ENCODE results near the gene MECR.
A peak's percentile ranks its signal among the peaks of the same experiment; 100 is the strongest.

The MECR gene

GRCh38 chr1:29256394-29256793 lies 25.7 kb upstream of the MECR start:
- DNase-seq (ENCODE audit: low spot score) (no peak), ATAC-seq (ENCODE audit: low read depth) (no peak)
- no peak for TF ChIP-seq CTCF (IDR thresholded peaks at IDR 0.05; ENCODE audit: poor library complexity, severe bottlenecking)
- H3K27ac ChIP-seq (ENCODE audit: poor library complexity, severe bottlenecking) = no peak overlapping the region
- no peaks in the 10 kb centered on the region for H3K9me3 ChIP-seq (ENCODE audit: severe bottlenecking)
- H3K36me3 ChIP-seq (ENCODE audit: low read depth) = peaks cover 4% of the 10 kb centered on the region; the same call in 1 of the 2 replicates
- no peak overlapping the region for H3K4me3 ChIP-seq (ENCODE audit: severe bottlenecking)
- H3K27me3 ChIP-seq (ENCODE audit: insufficient read depth, poor library complexity, severe bottlenecking) = no peaks in the 10 kb centered on the region
- H3K4me1 ChIP-seq (ENCODE audit: insufficient read depth, poor library complexity, severe bottlenecking) = no peaks in the 10 kb centered on the region

GRCh38 chr1:29255134-29255666 lies 24.5 kb upstream of the MECR start:
- no peak for ATAC-seq (ENCODE audit: low read depth)

GRCh38 chr1:29254346-29254745 lies 23.6 kb upstream of the MECR start:
- ATAC-seq (ENCODE audit: low read depth) = peak; percentile 13; the same call in 1 of the 3 replicates
- no peak overlapping the region for H3K27ac ChIP-seq (ENCODE audit: poor library complexity, severe bottlenecking)

More at GRCh38 chr1:29255134-29255666, 24.5 kb upstream of the MECR start:
- no peaks in the 10 kb centered on the region for H3K27me3 ChIP-seq (ENCODE audit: insufficient read depth, poor library complexity, severe bottlenecking)
- TF ChIP-seq CTCF (IDR thresholded peaks at IDR 0.05; ENCODE audit: poor library complexity, severe bottlenecking) = no peak
- peaks cover 1% of the 10 kb centered on the region for H3K4me1 ChIP-seq (ENCODE audit: insufficient read depth, poor library complexity, severe bottlenecking)
- no peaks in the 10 kb centered on the region for H3K9me3 ChIP-seq (ENCODE audit: severe bottlenecking)
- H3K27ac ChIP-seq (ENCODE audit: poor library complexity, severe bottlenecking) = no peak overlapping the region
- H3K4me3 ChIP-seq (ENCODE audit: severe bottlenecking) = no peak overlapping the region
- H3K36me3 ChIP-seq (ENCODE audit: low read depth) = no peaks in the 10 kb centered on the region
- DNase-seq (ENCODE audit: low spot score) = no peak

GRCh38 chr1:29253180-29253579 lies 22.4 kb upstream of the MECR start:
- Histone ChIP-seq H3K9me3 (ENCODE audit: severe bottlenecking) (no peaks in the 10 kb centered on the region), H3K36me3 (ENCODE audit: low read depth) (no peaks in the 10 kb centered on the region), H3K27me3 (ENCODE audit: insufficient read depth, poor library complexity, severe bottlenecking) (no peaks in the 10 kb centered on the region), H3K4me1 (ENCODE audit: insufficient read depth, poor library complexity, severe bottlenecking) (peaks cover 22% of the 10 kb centered on the region), H3K4me3 (ENCODE audit: severe bottlenecking) (no peak overlapping the region), H3K27ac (ENCODE audit: poor library complexity, severe bottlenecking) (no peak overlapping the region)
- no peak for TF ChIP-seq CTCF (IDR thresholded peaks at IDR 0.05; ENCODE audit: poor library complexity, severe bottlenecking)
- DNase-seq (ENCODE audit: low spot score) = no peak
- ATAC-seq (ENCODE audit: low read depth) = no peak

More at GRCh38 chr1:29254346-29254745, 23.6 kb upstream of the MECR start:
- no peaks in the 10 kb centered on the region for H3K36me3 ChIP-seq (ENCODE audit: low read depth)
- no peaks in the 10 kb centered on the region for H3K9me3 ChIP-seq (ENCODE audit: severe bottlenecking)
- DNase-seq (ENCODE audit: low spot score) = no peak
- H3K4me3 ChIP-seq (ENCODE audit: severe bottlenecking) = no peak overlapping the region
- no peaks in the 10 kb centered on the region for H3K27me3 ChIP-seq (ENCODE audit: insufficient read depth, poor library complexity, severe bottlenecking)
- H3K4me1 ChIP-seq (ENCODE audit: insufficient read depth, poor library complexity, severe bottlenecking) = peaks cover 10% of the 10 kb centered on the region
- TF ChIP-seq CTCF (IDR thresholded peaks at IDR 0.05; ENCODE audit: poor library complexity, severe bottlenecking) = no peak
